HG03135 (cell line): ENCODE results near the gene FCGBP.
A peak's percentile ranks its signal among the peaks of the same experiment; 100 is the strongest.
"Not testable (repeated sequence)": the region's sequence is repeated elsewhere in the genome, so short reads cannot be mapped to it uniquely, and the experiment has no call there.

Experiments used
- ATAC-seq: cut with Tn5 transposase; IDR thresholded peaks from one replicate; pipeline ENCODE4 v1.9.1; 2021; ENCODE audit warnings: mild to moderate bottlenecking, moderate library complexity; ENCODE audit not compliant: unreplicated experiment

The FCGBP gene

DNA sequence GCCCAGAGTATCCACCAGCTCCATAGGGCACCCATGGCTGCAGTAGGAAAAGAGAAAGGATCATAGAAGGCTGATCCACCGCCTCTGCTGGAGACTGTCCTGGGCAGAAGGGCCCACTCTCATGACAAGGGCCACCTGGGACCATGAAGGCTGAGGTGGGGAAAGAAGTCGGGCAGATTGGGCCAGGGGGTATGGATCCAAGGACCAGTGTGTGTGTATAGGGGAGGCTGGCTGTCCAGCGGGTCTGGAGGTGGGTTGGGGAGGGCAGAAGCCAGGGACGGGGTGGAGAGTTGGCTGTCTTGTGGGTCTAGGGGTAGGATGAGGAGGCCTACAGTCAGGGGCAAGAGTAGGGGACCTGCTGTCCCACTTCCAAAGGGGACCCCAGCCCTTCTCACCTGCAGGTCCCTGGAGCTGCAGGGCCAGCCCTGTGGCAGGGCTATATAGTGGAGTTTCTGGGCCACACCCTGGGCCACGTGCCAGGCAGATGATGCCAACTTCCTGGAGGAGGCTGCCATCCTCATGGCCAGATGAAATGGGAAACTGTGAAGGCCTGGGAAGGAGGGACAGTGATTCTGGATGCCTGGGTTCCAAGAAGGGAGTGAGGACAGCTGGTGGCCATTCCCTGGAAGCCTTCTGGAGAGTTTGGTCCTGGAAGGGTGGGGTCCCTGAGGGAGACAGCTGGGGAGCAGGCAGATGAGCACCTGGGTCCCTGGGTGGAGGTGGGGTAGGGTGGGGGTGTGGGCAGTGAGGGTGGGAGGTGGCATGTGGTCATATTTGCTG is at the start of gene FCGBP:
Gene FCGBP (minus strand): TSS at position 51 of the 780 bp plus-strand sequence.
- no peak for ATAC-seq

- ATAC-seq: no peak
Measured at GRCh38 chr19:39983695-39984300, 49.4 kb upstream of the FCGBP start.

- no peak for ATAC-seq
Measured at GRCh38 chr19:39982883-39983282, 48.4 kb upstream of the FCGBP start.

DNA sequence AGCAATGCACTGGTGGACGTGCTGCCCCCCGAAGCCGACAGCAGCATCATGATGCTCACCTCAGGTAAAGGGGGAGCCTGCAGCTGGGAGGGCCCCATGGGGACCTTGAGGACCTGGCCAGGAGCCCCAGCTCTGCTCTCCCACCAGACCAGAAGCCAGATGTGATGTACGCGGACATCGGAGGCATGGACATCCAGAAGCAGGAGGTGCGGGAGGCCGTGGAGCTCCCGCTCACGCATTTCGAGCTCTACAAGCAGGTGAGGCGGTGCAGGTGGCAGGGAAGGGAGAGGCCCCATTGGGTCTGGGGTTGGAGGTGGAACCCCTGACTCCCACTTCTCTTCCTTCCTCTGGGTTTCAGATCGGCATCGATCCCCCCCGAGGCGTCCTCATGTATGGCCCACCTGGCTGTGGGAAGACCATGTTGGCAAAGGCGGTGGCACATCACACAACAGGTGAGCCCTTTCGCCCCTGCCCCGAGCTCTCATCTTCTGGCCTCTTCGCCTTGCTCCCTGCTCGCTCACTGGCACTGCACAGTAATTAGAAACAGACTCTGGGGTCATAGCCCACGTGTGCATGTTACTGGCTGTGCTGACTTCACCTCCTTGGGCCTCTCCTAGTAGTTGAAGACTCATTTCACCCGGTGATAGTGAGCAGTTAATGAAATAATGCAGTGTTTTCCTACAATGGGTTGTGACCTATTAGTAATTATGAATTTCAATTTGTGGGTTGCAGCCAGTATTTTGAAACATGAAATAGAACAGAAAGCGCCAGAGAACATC is 40.1 kb upstream of the FCGBP start:
- ATAC-seq: no peak

DNA sequence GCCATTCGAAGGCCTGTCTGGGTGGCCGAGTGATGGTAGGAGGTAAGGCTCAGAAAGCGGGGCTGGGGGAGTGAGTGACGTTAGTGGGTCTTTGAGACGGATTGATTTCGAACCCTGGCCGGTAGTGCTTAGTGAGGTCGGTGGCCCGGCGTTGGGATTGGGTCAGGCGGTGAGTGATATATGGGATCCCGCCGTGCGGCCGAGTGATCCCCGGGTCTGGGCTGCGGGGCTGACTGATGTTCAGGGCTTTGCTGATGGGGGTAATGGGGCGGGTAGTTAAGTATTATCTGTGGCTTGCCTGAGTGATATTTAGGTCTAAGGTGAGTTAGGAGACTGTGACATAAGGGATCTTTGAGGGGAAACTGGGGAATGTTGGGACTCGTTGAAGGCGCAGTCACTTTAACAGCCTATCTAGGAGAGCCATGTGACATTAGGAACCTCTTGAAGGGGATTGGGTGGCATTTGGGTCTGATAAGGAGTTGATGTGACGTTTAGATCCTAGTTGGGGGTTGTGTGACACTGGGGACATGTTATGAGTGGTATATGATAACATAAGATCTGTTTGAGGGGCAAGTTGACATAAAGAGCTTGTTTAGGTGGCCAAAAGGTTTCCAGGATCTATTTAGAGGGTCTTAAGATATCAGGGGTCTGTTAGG is 37.1 kb upstream of the FCGBP start:
- ATAC-seq: no peak

DNA sequence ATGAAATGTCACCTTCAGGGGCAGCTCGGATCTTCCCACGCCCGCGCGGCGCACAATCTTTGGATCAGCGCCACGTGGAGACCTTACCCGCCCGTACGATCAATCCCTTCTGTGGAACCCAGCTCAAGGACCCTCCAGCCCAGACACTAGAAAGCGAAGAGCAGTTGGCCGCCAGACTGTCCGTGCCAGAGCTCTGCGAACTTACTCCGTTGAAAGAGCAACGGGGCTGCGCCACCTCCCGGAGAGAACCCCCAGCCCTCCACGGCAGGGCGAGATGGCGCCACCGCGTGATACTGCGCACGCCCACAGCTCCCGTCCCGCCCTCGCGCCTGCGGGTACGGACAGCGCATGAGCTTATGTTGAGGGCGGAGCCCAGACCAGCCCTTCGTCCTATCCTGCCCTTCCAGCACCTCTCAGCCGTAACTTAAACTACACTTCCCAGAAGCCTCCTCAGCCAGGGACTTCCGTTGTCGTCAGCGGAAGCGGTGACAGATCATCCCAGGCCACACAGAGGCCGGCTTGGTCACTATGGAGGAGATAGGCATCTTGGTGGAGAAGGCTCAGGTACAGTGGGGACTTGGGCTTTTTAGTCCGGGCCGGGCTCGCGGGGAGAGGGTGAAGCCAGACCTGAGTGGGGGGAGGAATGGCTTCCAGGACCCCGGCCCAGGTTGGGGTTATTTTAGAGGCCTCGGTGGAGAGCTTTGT is 36.4 kb upstream of the FCGBP start, which contains the start of gene PSMC4:
Gene PSMC4 (plus strand): TSS at position 491 of the 705 bp plus-strand sequence. CDS start 38 bp downstream, at position 529.
- ATAC-seq: peak; percentile 95

DNA sequence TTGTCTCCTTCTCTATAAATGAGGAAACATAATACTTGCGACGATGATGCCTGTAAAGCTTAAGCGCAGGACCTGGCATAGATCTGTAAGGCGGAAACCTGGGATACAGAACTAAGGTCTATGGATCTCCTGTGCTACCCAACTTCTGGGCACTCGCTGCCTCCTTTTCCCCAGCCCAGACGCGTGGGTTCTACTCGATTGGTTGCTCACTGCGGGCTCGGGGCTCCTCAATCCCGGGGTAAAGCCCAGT is 35.9 kb upstream of the FCGBP start:
- ATAC-seq: peak; percentile 20

GRCh38 chr19:39969681-39970424 is 35.4 kb upstream of the FCGBP start:
- ATAC-seq: no peak

DNA sequence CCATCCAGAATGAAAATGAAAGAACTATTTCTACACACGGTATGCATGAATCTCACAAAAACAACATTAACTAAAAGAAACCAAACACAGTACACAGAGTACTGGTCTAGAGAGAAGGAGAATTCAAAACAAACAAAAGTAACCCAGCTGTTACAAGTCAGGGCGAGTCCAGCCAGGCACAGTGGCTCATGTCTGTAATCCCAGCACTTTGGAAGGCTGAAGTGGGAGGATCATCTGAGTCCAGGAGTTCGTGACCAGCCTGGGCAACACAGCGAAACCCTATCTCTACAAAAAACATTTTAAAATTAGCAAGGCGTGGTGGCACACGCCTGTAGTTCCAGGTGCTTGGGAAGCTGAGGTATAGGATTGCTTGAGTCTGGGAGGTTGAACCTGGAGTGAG is 34.8 kb upstream of the FCGBP start:
- no peak for ATAC-seq

DNA sequence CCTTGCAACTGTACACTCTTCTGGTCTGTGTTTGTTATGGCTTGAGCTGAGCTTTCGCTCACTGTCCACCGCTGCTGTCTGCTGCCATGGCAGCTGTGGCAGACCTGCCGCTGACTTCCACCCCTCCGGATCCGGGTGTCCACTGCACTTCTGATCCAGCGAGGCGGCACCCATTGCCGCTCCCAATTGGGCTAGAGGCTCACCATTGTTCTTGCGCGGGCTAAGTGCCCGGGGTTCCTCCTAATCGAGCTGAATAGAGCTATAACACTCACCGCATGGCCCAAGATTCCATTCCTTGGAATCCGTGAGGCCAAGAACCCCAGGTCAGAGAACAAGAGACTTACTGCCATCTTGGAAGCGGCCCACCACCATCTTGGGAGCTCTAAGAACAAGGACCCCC is 34.4 kb upstream of the FCGBP start:
- no peak for ATAC-seq

- no peak for ATAC-seq
Measured at GRCh38 chr19:39967561-39967960, 33.1 kb upstream of the FCGBP start.

- ATAC-seq: no peak
Measured at GRCh38 chr19:39966617-39967016, 32.2 kb upstream of the FCGBP start.

- no peak for ATAC-seq
Measured at GRCh38 chr19:39963898-39964297, 29.5 kb upstream of the FCGBP start.

DNA sequence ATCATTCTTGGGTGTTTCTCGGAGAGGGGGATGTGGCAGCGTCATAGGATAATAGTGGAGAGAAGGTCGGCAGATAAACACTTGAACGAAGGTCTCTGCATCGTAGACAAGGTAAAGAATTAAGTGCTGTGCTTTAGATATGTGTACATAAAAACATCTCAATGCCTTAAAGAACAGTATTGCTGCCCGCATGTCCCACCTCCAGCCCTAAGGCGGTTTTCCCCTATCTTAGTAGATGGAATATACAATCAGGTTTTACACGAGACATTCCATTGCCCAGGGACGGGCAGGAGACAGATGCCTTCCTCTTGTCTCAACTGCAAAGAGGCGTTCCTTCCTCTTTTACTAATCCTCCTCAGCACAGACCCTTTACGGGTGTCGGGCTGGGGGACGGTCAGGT is 25.0 kb upstream of the FCGBP start:
- not testable (repeated sequence) for ATAC-seq

- ATAC-seq: not testable (repeated sequence)
Measured at GRCh38 chr19:39958942-39959341, 24.5 kb upstream of the FCGBP start.

GRCh38 chr19:39957886-39958285 is 23.5 kb upstream of the FCGBP start:
- ATAC-seq: not testable (repeated sequence)

GRCh38 chr19:39953915-39954314 is 19.5 kb upstream of the FCGBP start:
- ATAC-seq: peak; percentile 14

DNA sequence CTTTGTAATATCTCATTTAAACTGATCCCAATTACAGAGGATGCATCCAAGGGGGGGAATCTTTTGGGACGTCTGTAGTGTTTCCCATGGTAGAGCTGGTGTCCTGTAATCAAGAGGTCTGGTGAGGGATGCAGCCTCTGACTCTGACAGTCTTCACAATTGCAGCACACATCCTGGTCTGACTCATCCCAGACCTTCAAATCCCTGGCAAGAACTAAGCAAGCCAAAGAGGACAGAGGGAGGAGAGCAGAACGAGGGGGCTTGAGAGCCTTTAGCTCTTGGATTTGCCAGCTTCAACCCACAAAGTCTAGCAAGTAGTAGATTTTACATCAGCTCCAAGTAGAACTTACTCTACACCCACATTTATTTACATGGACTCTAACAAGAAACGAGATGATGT is 17.3 kb upstream of the FCGBP start:
- no peak for ATAC-seq

- ATAC-seq: no peak
Measured at GRCh38 chr19:39951065-39951650, 16.7 kb upstream of the FCGBP start.
